ENCODE data around the gene MTPN. TPM values are rescaled to one million over a fixed set of nuclear protein-coding genes. Genes with fewer than 3 reads are reported as not detected.

MTPN gene
- total and polyA plus RNA-seq, 9 donors, result 54.0 to 115 (median 83.8) TPM

- WGBS, 3 donors, result 93 to 98% (median 95%) methylated on average over 3 of the region's 3 CpGs
- TF ChIP-seq EP300 (IDR thresholded peaks at IDR 0.05), result no peak
- TF ChIP-seq CTCF (IDR thresholded peaks at IDR 0.05), result no peak
- TF ChIP-seq POLR2A (IDR thresholded peaks at IDR 0.05), result no peak
- DNase-seq, result no peak
- Histone ChIP-seq H3K36me3 (no peaks in the 10 kb centered on the region), H3K27me3 (no peaks in the 10 kb centered on the region), H3K27ac (no peak overlapping the region), H3K9me3 (no peaks in the 10 kb centered on the region), H3K4me1 (ENCODE audit: insufficient read depth) (peaks cover 2% of the 10 kb centered on the region), H3K4me3 (no peak overlapping the region)
- intact Hi-C loops (cut with DNase I), result no loop called here
Measured at GRCh38 chr7:135940077-135941075, 36.8 kb downstream of the MTPN start.

GRCh38 chr7:135939261-135939812, 37.8 kb downstream of the MTPN start:
- Histone ChIP-seq H3K4me3 (no peak overlapping the region), H3K36me3 (no peaks in the 10 kb centered on the region), H3K9me3 (no peaks in the 10 kb centered on the region), H3K27ac (no peak overlapping the region), H3K27me3 (no peaks in the 10 kb centered on the region), H3K4me1 (ENCODE audit: insufficient read depth) (peaks cover 3% of the 10 kb centered on the region)
- DNase-seq, result no peak
- intact Hi-C loops (cut with DNase I), result no loop called here
- TF ChIP-seq POLR2A (IDR thresholded peaks at IDR 0.05) (no peak), CTCF (IDR thresholded peaks at IDR 0.05) (no peak), EP300 (IDR thresholded peaks at IDR 0.05) (no peak)
- 60 to 66% (median 65%) methylated on average over 8 of the region's 8 CpGs for WGBS, 3 donors

- Histone ChIP-seq H3K9me3 (no peaks in the 10 kb centered on the region), H3K4me1 (ENCODE audit: insufficient read depth) (peaks cover 3% of the 10 kb centered on the region), H3K36me3 (no peaks in the 10 kb centered on the region), H3K4me3 (no peak overlapping the region), H3K27ac (no peak overlapping the region), H3K27me3 (no peaks in the 10 kb centered on the region)
- no peak for TF ChIP-seq EP300 (IDR thresholded peaks at IDR 0.05)
- TF ChIP-seq POLR2A (IDR thresholded peaks at IDR 0.05), result no peak
- TF ChIP-seq CTCF (IDR thresholded peaks at IDR 0.05), result no peak
- no peak for DNase-seq
- intact Hi-C loops (cut with DNase I), result no loop called here
- 86 to 88% (median 88%) methylated on average over 3 of the region's 3 CpGs for WGBS, 3 donors
Measured at GRCh38 chr7:135938563-135938962, 38.6 kb downstream of the MTPN start.

- no peak for DNase-seq
- Histone ChIP-seq H3K36me3 (no peaks in the 10 kb centered on the region), H3K27ac (no peak overlapping the region), H3K4me3 (no peak overlapping the region), H3K4me1 (ENCODE audit: insufficient read depth) (peaks cover 3% of the 10 kb centered on the region), H3K27me3 (no peaks in the 10 kb centered on the region), H3K9me3 (no peaks in the 10 kb centered on the region)
- TF ChIP-seq CTCF (IDR thresholded peaks at IDR 0.05) (no peak), POLR2A (IDR thresholded peaks at IDR 0.05) (no peak), EP300 (IDR thresholded peaks at IDR 0.05) (no peak)
- intact Hi-C loops (cut with DNase I), result no loop called here
Measured at GRCh38 chr7:135938086-135938485, 39.1 kb downstream of the MTPN start.

Data from ovary (tissue), 9 donors.